ENCODE results near the gene RASAL2. TPM values are rescaled to one million over a fixed set of nuclear protein-coding genes. Genes with fewer than 3 reads are reported as not detected.

Gene RASAL2
- total RNA-seq, 1 experiment from 2014 or later: 22.2 TPM

DNA sequence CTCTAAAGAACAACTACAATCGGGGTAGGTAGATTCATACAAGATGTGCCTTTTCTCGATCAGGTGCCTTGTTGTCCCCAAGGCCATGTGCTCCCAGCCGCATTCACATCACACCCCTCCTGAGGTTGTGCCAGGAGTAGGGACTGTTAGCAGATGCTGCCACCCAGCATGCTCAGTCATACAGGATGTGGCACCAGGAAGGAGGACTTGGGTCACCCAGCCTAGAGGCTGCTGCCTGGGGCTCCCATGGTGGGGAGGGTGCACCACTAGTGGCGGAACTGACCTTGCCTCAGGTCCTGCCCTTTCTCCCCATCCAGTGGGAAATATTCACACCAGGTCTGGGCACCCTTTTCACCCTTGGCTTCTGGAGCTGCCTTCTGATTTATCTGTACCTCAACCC, 427.3 kb downstream of the RASAL2 start:
- no peaks in the 10 kb centered on the region; a peak in 1 of 5 replicates for H3K9me3 Mint-ChIP-seq
- no peak overlapping the region for H4K91ac ChIP-seq (ENCODE audit: insufficient read length, low read depth, low read length)

More for the DNA sequence above, 427.3 kb downstream of the RASAL2 start:
- peak overlapping the region in 1 of 3 experiments; percentile 20; a peak in 1 of 7 replicates for H3K27ac Mint-ChIP-seq
- no peak overlapping the region for H3K27ac ChIP-seq (ENCODE audit: insufficient read length, low read depth, low read length)
- H3K23me2 ChIP-seq (ENCODE audit: insufficient read length, low read depth, low read length, poor library complexity, severe bottlenecking): no peaks in the 10 kb centered on the region
- no peak overlapping the region for H2BK12ac ChIP-seq (ENCODE audit: insufficient read length, low read depth, low read length)
- H4K20me1 ChIP-seq (ENCODE audit: control insufficient read depth, insufficient read depth, insufficient read length): no peaks in the 10 kb centered on the region
- H3K79me2 ChIP-seq (ENCODE audit: insufficient read depth, low read length): no peaks in the 10 kb centered on the region
- H3T11ph ChIP-seq (ENCODE audit: low read length): no peak overlapping the region
- H3K18ac ChIP-seq (ENCODE audit: insufficient read length, low read depth, low read length): no peak overlapping the region
- no peak overlapping the region for H3K4ac ChIP-seq (ENCODE audit: low read depth, low read length)
- H3K4me1 ChIP-seq (ENCODE audit: insufficient read depth, low read length): no peaks in the 10 kb centered on the region
- DNase-seq: no peak
- TF ChIP-seq, protein P1, sequence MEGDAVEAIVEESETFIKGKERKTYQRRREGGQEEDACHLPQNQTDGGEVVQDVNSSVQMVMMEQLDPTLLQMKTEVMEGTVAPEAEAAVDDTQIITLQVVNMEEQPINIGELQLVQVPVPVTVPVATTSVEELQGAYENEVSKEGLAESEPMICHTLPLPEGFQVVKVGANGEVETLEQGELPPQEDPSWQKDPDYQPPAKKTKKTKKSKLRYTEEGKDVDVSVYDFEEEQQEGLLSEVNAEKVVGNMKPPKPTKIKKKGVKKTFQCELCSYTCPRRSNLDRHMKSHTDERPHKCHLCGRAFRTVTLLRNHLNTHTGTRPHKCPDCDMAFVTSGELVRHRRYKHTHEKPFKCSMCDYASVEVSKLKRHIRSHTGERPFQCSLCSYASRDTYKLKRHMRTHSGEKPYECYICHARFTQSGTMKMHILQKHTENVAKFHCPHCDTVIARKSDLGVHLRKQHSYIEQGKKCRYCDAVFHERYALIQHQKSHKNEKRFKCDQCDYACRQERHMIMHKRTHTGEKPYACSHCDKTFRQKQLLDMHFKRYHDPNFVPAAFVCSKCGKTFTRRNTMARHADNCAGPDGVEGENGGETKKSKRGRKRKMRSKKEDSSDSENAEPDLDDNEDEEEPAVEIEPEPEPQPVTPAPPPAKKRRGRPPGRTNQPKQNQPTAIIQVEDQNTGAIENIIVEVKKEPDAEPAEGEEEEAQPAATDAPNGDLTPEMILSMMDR (conservative IDR thresholded peaks at IDR 0.05): no peak
- H2AK5ac ChIP-seq (ENCODE audit: insufficient read length, low read length): no peak overlapping the region
- no CpG with 5 or more reads among the region's 4 CpGs for WGBS (ENCODE audit: extremely low coverage, insufficient read length, low lambda C conversion rate)
- H3K4me1 Mint-ChIP-seq: peaks cover 4% of the 10 kb centered on the region in 2 experiments; a peak in 3 of 4 replicates
- H2BK15ac ChIP-seq (ENCODE audit: low read depth, low read length): no peak overlapping the region
- no peak overlapping the region for H3K14ac ChIP-seq (ENCODE audit: insufficient read depth, low read length)
- H3K79me1 ChIP-seq (ENCODE audit: insufficient read depth, low read depth, low read length, poor library complexity, severe bottlenecking): no peaks in the 10 kb centered on the region
- no peak overlapping the region for H3K4me3 Mint-ChIP-seq
- H3K36me3 Mint-ChIP-seq (ENCODE audit: insufficient read depth in 1 of 3, low read depth in 3 of 3): no peaks in the 10 kb centered on the region
- no peaks in the 10 kb centered on the region for H3K9me3 ChIP-seq (ENCODE audit: control insufficient read depth, low read depth, low read length)
- H4K5ac ChIP-seq (ENCODE audit: insufficient read length, low read depth, low read length): no peak overlapping the region
- H2BK120ac ChIP-seq (ENCODE audit: low read depth, low read length, poor library complexity, severe bottlenecking): no peak overlapping the region
- no peak overlapping the region for H2BK20ac ChIP-seq (ENCODE audit: low read depth, low read length, poor library complexity, severe bottlenecking)
- no peak overlapping the region for H3K56ac ChIP-seq (ENCODE audit: insufficient read length, low read depth, low read length)
- no peak overlapping the region for H2BK5ac ChIP-seq (ENCODE audit: insufficient read length, low read length)
- H3K23ac ChIP-seq (ENCODE audit: insufficient read length, low read depth, low read length): no peak overlapping the region
- H3K27me3 ChIP-seq (ENCODE audit: insufficient read depth, low read length): no peaks in the 10 kb centered on the region
- H3K27me3 Mint-ChIP-seq (ENCODE audit: low read depth): no peaks in the 10 kb centered on the region
- H4K8ac ChIP-seq (replicated peaks; ENCODE audit: insufficient read length, low read depth, low read length): no peak overlapping the region
- no peak overlapping the region for H2AFZ ChIP-seq (ENCODE audit: low read length)
- no peak overlapping the region for H3K4me2 ChIP-seq (ENCODE audit: insufficient read depth, insufficient read length, low read length)
- no peak overlapping the region for H3K9ac ChIP-seq (ENCODE audit: extremely low read depth, insufficient read length, low read length)
